Cortex of kidney (tissue), 1 donor: ENCODE measurements around the gene MOGAT1.
"Not testable (repeated sequence)": the region's sequence is repeated elsewhere in the genome, so short reads cannot be mapped to it uniquely, and the experiment has no call there.

ENCODE experiments used
- DNase-seq: peaks from one replicate; lab custom pipeline; 2025; lab: John Stamatoyannopoulos, UW

MOGAT1 gene

DNA sequence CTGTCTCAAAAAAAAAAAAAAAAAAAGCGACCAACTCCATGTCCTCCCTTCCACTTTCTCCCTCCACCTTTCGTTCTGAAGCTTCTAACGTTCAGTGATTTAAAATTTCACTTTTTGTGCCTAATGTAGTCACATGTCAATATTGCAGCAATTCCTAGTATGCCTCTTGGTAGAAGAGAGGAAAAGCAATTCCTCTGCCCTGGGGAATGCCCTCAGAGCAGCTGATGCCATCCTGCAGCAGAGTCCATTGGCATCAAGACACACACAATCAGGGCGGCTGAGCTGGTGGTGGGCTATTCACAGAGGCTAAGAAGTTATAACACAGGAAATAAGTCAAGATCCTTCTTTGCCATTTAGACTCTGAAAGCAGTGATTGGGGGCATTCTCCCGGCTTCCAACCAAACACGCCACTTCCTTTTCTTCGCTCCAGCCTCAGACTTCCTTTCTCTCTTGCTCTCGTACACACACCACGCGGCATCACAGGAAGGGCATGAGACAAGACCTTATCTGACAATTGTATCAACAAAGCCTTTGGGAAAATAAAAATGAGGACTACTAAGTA, 71.9 kb downstream of the MOGAT1 start:
- DNase-seq, result no peak

DNA sequence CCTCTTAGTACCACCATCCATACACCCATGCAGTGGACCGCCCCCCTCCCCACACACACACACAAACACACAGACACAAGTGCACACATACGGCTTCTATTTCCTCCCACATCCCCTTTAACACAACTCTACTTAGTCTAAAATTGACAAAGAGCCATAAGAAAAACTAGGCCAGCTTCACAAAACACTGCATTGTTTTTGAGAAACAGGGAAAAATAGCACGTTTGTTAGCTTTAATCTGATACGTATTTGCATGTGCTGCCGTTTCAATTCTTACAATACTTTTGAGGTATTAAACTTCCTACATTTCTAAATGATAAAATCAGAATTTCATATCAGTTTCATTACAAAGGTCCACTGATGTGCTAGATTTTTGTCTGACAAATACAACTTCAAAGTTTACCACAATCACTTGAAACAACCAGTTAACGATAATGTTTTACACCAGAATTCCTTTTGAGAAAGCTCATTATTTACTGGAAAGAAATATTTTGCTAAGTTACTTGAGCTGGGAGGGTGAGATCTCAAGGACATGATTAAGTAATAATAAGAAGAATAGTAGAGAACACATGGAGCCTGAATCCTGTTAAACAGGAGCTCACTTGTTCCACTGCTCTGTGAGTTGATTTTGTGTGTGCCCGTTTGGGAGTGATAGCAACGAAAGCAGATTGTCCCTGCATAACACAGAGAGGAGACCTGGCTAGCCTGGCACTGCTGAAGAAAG, 74.5 kb downstream of the MOGAT1 start:
- no peak for DNase-seq

GRCh38 chr2:222747526-222748160, 76.2 kb downstream of the MOGAT1 start:
- DNase-seq, result no peak

DNA sequence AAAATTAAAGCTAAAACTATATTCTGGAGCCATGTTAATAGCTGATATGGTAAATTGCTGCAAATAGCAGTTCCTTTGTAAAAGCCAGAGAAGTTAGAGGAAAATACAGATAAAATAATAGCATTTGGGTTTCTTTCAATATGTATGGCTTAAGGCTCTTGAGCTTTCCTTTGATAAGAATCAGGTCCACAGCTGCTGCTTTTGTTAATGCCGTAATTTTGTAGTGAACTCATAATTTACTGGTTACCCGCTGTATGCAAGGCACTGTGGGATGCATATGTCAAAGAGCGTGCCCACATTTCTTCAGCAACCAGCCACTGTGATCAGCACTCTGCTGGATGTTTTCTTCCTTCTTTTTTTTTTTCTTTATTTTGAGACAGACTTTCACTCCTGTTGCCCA, 79.1 kb downstream of the MOGAT1 start:
- DNase-seq, result no peak

- DNase-seq, result no peak
These were observed 79.8 kb downstream of the MOGAT1 start for GRCh38 chr2:222751238-222751637.

GRCh38 chr2:222751821-222752719, 80.6 kb downstream of the MOGAT1 start:
- DNase-seq, result no peak

GRCh38 chr2:222752746-222753145, 81.3 kb downstream of the MOGAT1 start:
- no peak for DNase-seq

GRCh38 chr2:222753251-222753824, 81.9 kb downstream of the MOGAT1 start:
- DNase-seq, result no peak

GRCh38 chr2:222754324-222754930, 83.0 kb downstream of the MOGAT1 start:
- DNase-seq, result no peak

GRCh38 chr2:222755593-222755992, 84.1 kb downstream of the MOGAT1 start:
- DNase-seq, result not testable (repeated sequence)

DNA sequence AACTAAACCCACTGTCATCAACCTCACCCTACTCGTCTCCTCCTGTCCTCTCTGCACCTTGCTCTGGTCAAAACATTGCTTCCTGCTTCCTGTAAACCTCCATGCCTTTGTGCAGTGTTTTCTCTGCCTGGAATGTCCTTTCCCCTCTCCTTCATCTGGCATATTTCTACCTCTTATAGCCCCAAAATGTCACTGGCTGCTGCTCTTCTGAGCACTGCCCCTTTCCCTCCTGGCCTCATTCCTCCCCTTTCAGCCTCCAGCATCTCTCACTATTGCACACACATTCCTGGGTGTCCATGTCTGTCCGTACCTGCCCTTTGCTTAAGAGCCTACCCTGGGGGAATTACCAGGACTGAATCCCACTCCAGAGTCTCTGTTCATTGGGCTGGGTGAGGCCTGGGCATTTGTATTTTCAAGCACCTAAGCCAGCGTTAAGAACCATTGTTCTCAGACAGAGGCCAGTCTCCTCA, 84.9 kb downstream of the MOGAT1 start:
- DNase-seq, result no peak

- no peak for DNase-seq
These were observed 85.6 kb downstream of the MOGAT1 start for GRCh38 chr2:222756951-222757650.
